Activated CD8-positive, alpha-beta memory T cell treated with anti-CD3 and anti-CD28 coated beads for 1 hour (primary cell): ENCODE results near the gene KLHL9.

Experiments
- DNase-seq, 2 donors: peaks; one replicate each; pipeline ENCODE4 v3.0.0-alpha.2; 2020; ENCODE audit warnings: low read depth in 1 of 2; ENCODE audit errors: extremely low read depth in 1 of 2

Gene KLHL9

GRCh38 chr9:21320465-21320864 lies 14.7 kb downstream of the KLHL9 start:
- DNase-seq = no peak

GRCh38 chr9:21317956-21318923 lies 17.0 kb downstream of the KLHL9 start:
- no peak for DNase-seq

GRCh38 chr9:21316860-21317259 lies 18.3 kb downstream of the KLHL9 start:
- no peak for DNase-seq

- no peak for DNase-seq
These were observed 19.0 kb downstream of the KLHL9 start for GRCh38 chr9:21316032-21316842.

- no peak for DNase-seq
These were observed 21.1 kb downstream of the KLHL9 start for GRCh38 chr9:21314152-21314551.

GRCh38 chr9:21311889-21312288 lies 23.3 kb downstream of the KLHL9 start:
- DNase-seq = no peak

- DNase-seq = no peak
These were observed 30.0 kb downstream of the KLHL9 start, which contains the start of gene IFNA5 for GRCh38 chr9:21305213-21305612. TSS of gene IFNA5 (minus strand) at chr9:21305313. CDS start at chr9:21305256, 57 bp downstream.

- DNase-seq = no peak
These were observed 39.2 kb downstream of the KLHL9 start for GRCh38 chr9:21295992-21296391.

GRCh38 chr9:21294904-21295538 lies 40.2 kb downstream of the KLHL9 start:
- no peak for DNase-seq

- no peak for DNase-seq
These were observed 40.8 kb downstream of the KLHL9 start for GRCh38 chr9:21294364-21294774.

GRCh38 chr9:21289848-21290247 lies 45.4 kb downstream of the KLHL9 start:
- no peak for DNase-seq

- no peak for DNase-seq
These were observed 47.9 kb downstream of the KLHL9 start for GRCh38 chr9:21287280-21287679.

- DNase-seq = no peak
These were observed 48.5 kb downstream of the KLHL9 start for GRCh38 chr9:21286659-21287058.

- no peak for DNase-seq
These were observed 49.1 kb downstream of the KLHL9 start for GRCh38 chr9:21286099-21286498.

GRCh38 chr9:21281275-21281674 lies 53.9 kb downstream of the KLHL9 start:
- DNase-seq = no peak
